WTC11 (cell line): Measurements from ENCODE around the gene EVC.

Source experiments
- TCF7 ChIP-seq: sonication (generic); formaldehyde crosslinking; IDR thresholded peaks from 2 replicates; pipeline ENCODE4 v1.8.0; 2022; ENCODE audit warnings: mild to moderate bottlenecking, low read depth, missing genetic modification reagents, moderate library complexity
- TF ChIP-seq, protein P1 (sequence below): fragments of 200-600 bp; IDR thresholded peaks from 2 replicates; pipeline ENCODE4 v1.8.0; 2022; ENCODE audit warnings: antibody characterized with exemption
- TF ChIP-seq, protein P2 (sequence below): sonication (generic); formaldehyde crosslinking; IDR thresholded peaks from 2 replicates; pipeline ENCODE4 v1.8.1; 2023; ENCODE audit warnings: mild to moderate bottlenecking, missing genetic modification reagents, moderate library complexity

DNA sequence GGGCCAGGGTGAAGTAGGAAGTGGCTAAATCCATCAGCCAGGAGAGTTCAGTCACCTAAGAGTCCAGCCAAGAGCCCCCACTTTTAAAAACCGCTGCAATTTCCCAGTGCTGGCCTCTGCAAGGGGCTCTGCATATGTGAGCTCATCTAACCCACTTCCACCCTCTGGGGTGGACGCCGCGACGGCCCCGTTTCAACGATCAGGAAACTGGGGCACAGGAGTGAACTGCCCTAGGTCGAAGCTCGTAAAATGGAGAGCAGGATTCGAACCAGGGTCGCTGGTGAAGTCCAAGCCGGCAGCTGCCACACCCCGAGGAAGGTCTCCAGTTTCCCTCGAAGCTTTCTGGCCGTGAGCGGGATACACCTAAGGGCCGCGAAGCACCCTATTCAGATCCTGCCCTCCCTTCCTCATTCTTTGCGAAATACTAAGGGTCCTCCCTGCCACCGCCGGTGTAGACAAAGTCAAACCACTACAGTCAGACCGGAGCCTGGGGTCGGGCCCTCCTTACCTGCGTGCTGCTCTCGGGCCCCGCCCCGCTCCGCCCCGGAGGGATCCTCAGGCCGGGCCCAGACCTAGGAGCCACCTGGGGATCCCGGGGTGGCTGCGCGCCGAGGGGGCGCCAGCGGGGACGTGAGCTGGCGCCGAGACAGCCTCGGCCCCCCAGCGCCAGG lies 3.1 kb upstream of the EVC start:
- TF ChIP-seq, protein P1, sequence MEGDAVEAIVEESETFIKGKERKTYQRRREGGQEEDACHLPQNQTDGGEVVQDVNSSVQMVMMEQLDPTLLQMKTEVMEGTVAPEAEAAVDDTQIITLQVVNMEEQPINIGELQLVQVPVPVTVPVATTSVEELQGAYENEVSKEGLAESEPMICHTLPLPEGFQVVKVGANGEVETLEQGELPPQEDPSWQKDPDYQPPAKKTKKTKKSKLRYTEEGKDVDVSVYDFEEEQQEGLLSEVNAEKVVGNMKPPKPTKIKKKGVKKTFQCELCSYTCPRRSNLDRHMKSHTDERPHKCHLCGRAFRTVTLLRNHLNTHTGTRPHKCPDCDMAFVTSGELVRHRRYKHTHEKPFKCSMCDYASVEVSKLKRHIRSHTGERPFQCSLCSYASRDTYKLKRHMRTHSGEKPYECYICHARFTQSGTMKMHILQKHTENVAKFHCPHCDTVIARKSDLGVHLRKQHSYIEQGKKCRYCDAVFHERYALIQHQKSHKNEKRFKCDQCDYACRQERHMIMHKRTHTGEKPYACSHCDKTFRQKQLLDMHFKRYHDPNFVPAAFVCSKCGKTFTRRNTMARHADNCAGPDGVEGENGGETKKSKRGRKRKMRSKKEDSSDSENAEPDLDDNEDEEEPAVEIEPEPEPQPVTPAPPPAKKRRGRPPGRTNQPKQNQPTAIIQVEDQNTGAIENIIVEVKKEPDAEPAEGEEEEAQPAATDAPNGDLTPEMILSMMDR: no peak
- TF ChIP-seq TCF7 (CRISPR knock-in tag): no peak
- TF ChIP-seq, protein P2, sequence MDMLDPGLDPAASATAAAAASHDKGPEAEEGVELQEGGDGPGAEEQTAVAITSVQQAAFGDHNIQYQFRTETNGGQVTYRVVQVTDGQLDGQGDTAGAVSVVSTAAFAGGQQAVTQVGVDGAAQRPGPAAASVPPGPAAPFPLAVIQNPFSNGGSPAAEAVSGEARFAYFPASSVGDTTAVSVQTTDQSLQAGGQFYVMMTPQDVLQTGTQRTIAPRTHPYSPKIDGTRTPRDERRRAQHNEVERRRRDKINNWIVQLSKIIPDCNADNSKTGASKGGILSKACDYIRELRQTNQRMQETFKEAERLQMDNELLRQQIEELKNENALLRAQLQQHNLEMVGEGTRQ (CRISPR knock-in tag): no peak
